Right lobe of liver (tissue), 4 donors: ENCODE data around the gene DBH.

Source experiments
- CTCF ChIP-seq, 4 donors: fragments of 200-600 bp in 3 of 4; fragments of 450-650 bp in 1 of 4; IDR thresholded peaks; one replicate each; pipeline versions ENCODE4 v1.5.1 to v1.8.0; 2016 to 2022; ENCODE audit warnings: antibody characterized with exemption in 4 of 4, mild to moderate bottlenecking in 2 of 4
- POLR2A ChIP-seq: fragments of 450-650 bp; IDR thresholded peaks from one replicate; pipeline ENCODE4 v1.6.1; 2017; ENCODE audit warnings: antibody characterized with exemption, mild to moderate bottlenecking
- donor health status: DM: no; HTN: no; CAD: no.
- donor health status: DM: no; HTN: no; CAD: no.
- donor health status: DM: no; HTN: yes; CAD: no.

DNA sequence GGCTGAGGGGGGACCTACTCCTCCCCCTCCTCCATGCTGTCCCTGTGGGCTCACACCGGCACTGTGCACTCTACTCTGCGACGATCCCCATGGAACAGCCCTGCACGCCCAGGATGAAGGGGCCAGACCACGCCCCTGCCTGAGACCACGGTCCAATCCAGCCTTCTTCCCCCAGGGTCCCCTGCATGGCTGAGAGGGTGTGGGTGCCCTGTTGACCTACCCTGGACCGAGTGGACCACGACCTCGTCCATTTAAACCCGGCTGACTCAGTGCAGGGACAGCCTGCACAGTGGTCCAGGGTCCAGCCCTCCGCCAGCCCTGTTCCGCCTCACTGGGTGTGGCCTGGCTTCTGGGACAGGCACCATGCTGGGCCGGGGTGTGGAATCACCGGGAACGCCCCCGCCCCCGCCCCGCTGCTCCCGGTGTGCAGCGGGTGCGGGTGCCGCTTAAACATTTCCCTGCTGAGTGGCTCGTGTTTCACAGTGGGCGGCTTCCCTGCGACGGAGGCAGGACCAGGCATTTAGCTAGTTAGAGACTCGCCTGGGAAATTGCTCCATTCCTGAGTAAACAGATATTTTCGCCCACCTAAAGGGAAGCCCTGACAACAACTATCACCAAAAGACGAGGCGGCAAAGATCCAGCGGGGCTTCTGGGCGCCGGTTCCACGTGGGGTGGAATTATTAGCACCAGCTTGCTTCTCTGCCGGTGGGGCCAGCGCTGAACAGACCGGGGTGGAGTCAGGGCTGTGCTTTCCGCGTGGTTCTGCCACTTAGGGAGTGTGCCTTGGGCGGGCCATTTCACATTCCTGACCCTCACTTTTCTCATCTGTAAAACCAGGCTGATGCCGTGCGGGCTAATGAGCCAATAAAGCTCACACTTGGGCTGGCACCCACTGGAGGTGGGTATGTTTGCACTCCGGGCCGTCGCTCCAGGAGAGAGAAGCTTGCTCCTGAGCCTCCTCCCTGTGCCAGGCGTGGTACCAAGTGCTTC lies 22.6 kb downstream of the DBH start:
- TF ChIP-seq CTCF (IDR thresholded peaks at IDR 0.05) (no peak), POLR2A (no peak)
